SH-SY5Y (cell line): ENCODE measurements around the gene MS4A8.

Source experiments
- GATA2 ChIP-seq: IDR thresholded peaks from 2 replicates; pipeline ENCODE4 v1.6.1; 2011; ENCODE audit warnings: mild to moderate bottlenecking, low read depth, low read length
- GATA3 ChIP-seq: IDR thresholded peaks from 2 replicates; pipeline ENCODE4 v1.6.1; 2011; ENCODE audit warnings: low read depth, mild to moderate bottlenecking, low read length, moderate library complexity

GRCh38 chr11:60756307-60757032, 57.1 kb downstream of the MS4A8 start, which contains the start of gene MS4A15:
- TF ChIP-seq GATA2 (no peak), GATA3 (no peak)
